Sigmoid colon (tissue), 4 donors: ENCODE results near the gene AGTPBP1.

Source experiments
- POLR2A ChIP-seq, 2 donors: fragments of 450-650 bp; IDR thresholded peaks; one replicate each; pipeline ENCODE4 v1.6.1; 2016; ENCODE audit warnings: antibody characterized with exemption in 2 of 2, mild to moderate bottlenecking in 2 of 2, moderate library complexity in 2 of 2
- POLR2AphosphoS5 ChIP-seq, 4 donors: sonication (generic); formaldehyde crosslinking; IDR thresholded peaks; one replicate each; pipeline ENCODE4 v1.6.1; 2017; ENCODE audit warnings: antibody characterized with exemption in 4 of 4
- TF ChIP-seq, protein P1 (sequence below), 4 experiments: fragments of 450-650 bp in 3 of 4; fragments of 200-600 bp in 1 of 4; IDR thresholded peaks; one replicate each; pipeline ENCODE4 v1.5.1; 2016 to 2019; ENCODE audit warnings: antibody characterized with exemption in 4 of 4, mild to moderate bottlenecking in 3 of 4, moderate library complexity in 2 of 4

DNA sequence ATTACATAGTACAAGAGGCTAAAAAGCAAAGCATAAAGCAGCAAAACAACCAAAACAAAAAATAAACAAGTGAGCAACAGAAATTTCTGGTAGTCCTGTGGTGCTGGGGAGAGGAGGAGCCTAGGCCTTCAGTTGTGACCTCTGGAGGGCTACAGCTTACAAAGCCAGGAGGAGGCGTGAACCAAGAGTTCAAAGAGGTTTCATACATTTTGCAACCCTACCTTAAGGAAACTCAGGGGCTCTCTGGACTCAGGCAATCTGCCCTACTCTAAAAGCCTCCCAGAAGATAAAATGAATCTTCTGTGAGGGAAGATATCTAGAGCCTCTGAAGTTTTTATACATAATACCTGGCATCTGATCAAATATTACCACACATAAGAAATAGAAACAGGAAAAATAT, 187.4 kb downstream of the AGTPBP1 start:
- no peak for TF ChIP-seq POLR2AphosphoS5 (IDR thresholded peaks at IDR 0.05)
- TF ChIP-seq, protein P1, sequence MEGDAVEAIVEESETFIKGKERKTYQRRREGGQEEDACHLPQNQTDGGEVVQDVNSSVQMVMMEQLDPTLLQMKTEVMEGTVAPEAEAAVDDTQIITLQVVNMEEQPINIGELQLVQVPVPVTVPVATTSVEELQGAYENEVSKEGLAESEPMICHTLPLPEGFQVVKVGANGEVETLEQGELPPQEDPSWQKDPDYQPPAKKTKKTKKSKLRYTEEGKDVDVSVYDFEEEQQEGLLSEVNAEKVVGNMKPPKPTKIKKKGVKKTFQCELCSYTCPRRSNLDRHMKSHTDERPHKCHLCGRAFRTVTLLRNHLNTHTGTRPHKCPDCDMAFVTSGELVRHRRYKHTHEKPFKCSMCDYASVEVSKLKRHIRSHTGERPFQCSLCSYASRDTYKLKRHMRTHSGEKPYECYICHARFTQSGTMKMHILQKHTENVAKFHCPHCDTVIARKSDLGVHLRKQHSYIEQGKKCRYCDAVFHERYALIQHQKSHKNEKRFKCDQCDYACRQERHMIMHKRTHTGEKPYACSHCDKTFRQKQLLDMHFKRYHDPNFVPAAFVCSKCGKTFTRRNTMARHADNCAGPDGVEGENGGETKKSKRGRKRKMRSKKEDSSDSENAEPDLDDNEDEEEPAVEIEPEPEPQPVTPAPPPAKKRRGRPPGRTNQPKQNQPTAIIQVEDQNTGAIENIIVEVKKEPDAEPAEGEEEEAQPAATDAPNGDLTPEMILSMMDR (IDR thresholded peaks at IDR 0.05) = no peak
- no peak for TF ChIP-seq POLR2A (IDR thresholded peaks at IDR 0.05)
